ENCODE data around the gene PCCA. TPM values are rescaled to one million over a fixed set of nuclear protein-coding genes. Genes with fewer than 3 reads are reported as not detected.

Gene PCCA
- total and polyA plus RNA-seq, 2 donors (not counting 3 experiments of a cell fraction or from before 2014, with no cell fraction given): 5.7 to 20.2 TPM

GRCh38 chr13:100059827-100060226 lies 29.1 kb upstream of the PCCA start:
- POLR2A ChIA-PET: no interaction called here
- CTCF ChIA-PET: no interaction called here
- H3K4me2 ChIP-seq (ENCODE audit: insufficient read depth, low read length): no peak overlapping the region
- FAIRE-seq (no peak), DNase-seq (ENCODE audit: low read depth, low spot score) (no peak)
- H3K9me1 ChIP-seq (replicated peaks; ENCODE audit: control insufficient read depth, extremely low read depth, insufficient read depth, low read length): no peaks in the 10 kb centered on the region
- TF ChIP-seq CTCF (IDR thresholded peaks at IDR 0.05; ENCODE audit: extremely low read depth in 1 of 2, insufficient read depth in 1 of 2, low read depth in 1 of 2, low read length in 2 of 2): no peak
- no peak for TF ChIP-seq MYC (IDR thresholded peaks at IDR 0.05; ENCODE audit: low read depth, low read length)
- H3K27me3 ChIP-seq (ENCODE audit: control insufficient read depth in 2 of 2, insufficient read depth in 2 of 2, low read length in 2 of 2): peaks cover 3 to 6% of the 10 kb centered on the region in 2 experiments
- dilution Hi-C loops (cut with MboI; ENCODE audit: extremely low pct_ligation_motif_present, low sequenced_read_pairs): no loop called here
- H3K79me2 ChIP-seq (ENCODE audit: control insufficient read depth, insufficient read depth, low read length): no peaks in the 10 kb centered on the region
- H3K4me3 ChIP-seq (replicated peaks in 1 of 3; ENCODE audit: insufficient read depth in 1 of 3, low read depth in 1 of 3, low read length in 3 of 3): no peak overlapping the region
- H3K9me3 ChIP-seq (replicated peaks; ENCODE audit: control insufficient read depth, insufficient read depth, low read length): no peaks in the 10 kb centered on the region
- no peak overlapping the region for H2AFZ ChIP-seq (ENCODE audit: low read depth, low read length)
- BruUV-seq (replicated peaks): no TSS peak
- H3K27ac ChIP-seq (ENCODE audit: insufficient read depth, low read depth, low read length): no peak overlapping the region
- intact Hi-C loops (cut with micrococcal nuclease): no loop called here
- no peak overlapping the region for H3K9ac ChIP-seq (replicated peaks; ENCODE audit: extremely low read depth, insufficient read depth, low read length)
- no peaks in the 10 kb centered on the region for H4K20me1 ChIP-seq (replicated peaks; ENCODE audit: control insufficient read depth, extremely low read depth, insufficient read depth, low read length)
- H3K36me3 ChIP-seq (ENCODE audit: control insufficient read depth in 2 of 2, extremely low read depth in 1 of 2, insufficient read depth in 2 of 2, low read length in 2 of 2): no peaks in the 10 kb centered on the region
- H3K4me1 ChIP-seq (ENCODE audit: control insufficient read depth, extremely low read depth, insufficient read depth, low read length): no peaks in the 10 kb centered on the region

- Histone ChIP-seq H3K27me3 (ENCODE audit: control insufficient read depth in 2 of 2, insufficient read depth in 2 of 2, low read length in 2 of 2) (peaks cover 5 to 6% of the 10 kb centered on the region in 2 experiments), H3K4me3 (replicated peaks in 1 of 3; ENCODE audit: insufficient read depth in 1 of 3, low read depth in 1 of 3, low read length in 3 of 3) (no peak overlapping the region), H3K36me3 (ENCODE audit: control insufficient read depth in 2 of 2, extremely low read depth in 1 of 2, insufficient read depth in 2 of 2, low read length in 2 of 2) (no peaks in the 10 kb centered on the region), H4K20me1 (replicated peaks; ENCODE audit: control insufficient read depth, extremely low read depth, insufficient read depth, low read length) (no peaks in the 10 kb centered on the region), H3K9me1 (replicated peaks; ENCODE audit: control insufficient read depth, extremely low read depth, insufficient read depth, low read length) (no peaks in the 10 kb centered on the region), H3K4me2 (ENCODE audit: insufficient read depth, low read length) (no peak overlapping the region), H3K27ac (ENCODE audit: insufficient read depth, low read depth, low read length) (no peak overlapping the region), H2AFZ (ENCODE audit: low read depth, low read length) (no peak overlapping the region), H3K4me1 (ENCODE audit: control insufficient read depth, extremely low read depth, insufficient read depth, low read length) (no peaks in the 10 kb centered on the region), H3K9me3 (replicated peaks; ENCODE audit: control insufficient read depth, insufficient read depth, low read length) (no peaks in the 10 kb centered on the region), H3K9ac (replicated peaks; ENCODE audit: extremely low read depth, insufficient read depth, low read length) (no peak overlapping the region), H3K79me2 (ENCODE audit: control insufficient read depth, insufficient read depth, low read length) (no peaks in the 10 kb centered on the region)
- no TSS peak for BruUV-seq (replicated peaks)
- CTCF ChIA-PET: no interaction called here
- DNase-seq (ENCODE audit: low read depth, low spot score) (no peak), FAIRE-seq (no peak)
- intact Hi-C loops (cut with micrococcal nuclease): no loop called here
- TF ChIP-seq MYC (IDR thresholded peaks at IDR 0.05; ENCODE audit: low read depth, low read length): no peak
- TF ChIP-seq JUN (IDR thresholded peaks at IDR 0.05; ENCODE audit: borderline replicate concordance, insufficient read depth, insufficient read length, low read depth): no peak
- no peak for TF ChIP-seq POLR2A (IDR thresholded peaks at IDR 0.05; ENCODE audit: low read depth, low read length)
- TF ChIP-seq EZH2 (IDR thresholded peaks at IDR 0.05; ENCODE audit: borderline replicate concordance, low read depth, low read length, severe bottlenecking): no peak
- TF ChIP-seq GATA2 (IDR thresholded peaks at IDR 0.05; ENCODE audit: insufficient read depth, insufficient read length, low read depth, low read length): no peak
- no peak for TF ChIP-seq POLR2AphosphoS5 (IDR thresholded peaks at IDR 0.05; ENCODE audit: insufficient read depth, low read depth, low read length)
- TF ChIP-seq CTCF (IDR thresholded peaks at IDR 0.05; ENCODE audit: extremely low read depth in 1 of 2, insufficient read depth in 1 of 2, low read depth in 1 of 2, low read length in 2 of 2): no peak
- no peak for TF ChIP-seq FOS (IDR thresholded peaks at IDR 0.05; ENCODE audit: borderline replicate concordance, insufficient read depth, low read length)
- no peak for TF ChIP-seq MAX (IDR thresholded peaks at IDR 0.05; ENCODE audit: insufficient read depth, insufficient read length)
- POLR2A ChIA-PET: no interaction called here
- dilution Hi-C loops (cut with MboI; ENCODE audit: extremely low pct_ligation_motif_present, low sequenced_read_pairs): no loop called here
These were observed 25.6 kb upstream of the PCCA start for GRCh38 chr13:100063333-100063732.
